ENCODE data around the gene FBXW11.

Gene FBXW11

GRCh38 chr5:171865471-171865870 lies 141.0 kb downstream of the FBXW11 start:
- no peak for DNase-seq (ENCODE audit: low spot score)

DNA sequence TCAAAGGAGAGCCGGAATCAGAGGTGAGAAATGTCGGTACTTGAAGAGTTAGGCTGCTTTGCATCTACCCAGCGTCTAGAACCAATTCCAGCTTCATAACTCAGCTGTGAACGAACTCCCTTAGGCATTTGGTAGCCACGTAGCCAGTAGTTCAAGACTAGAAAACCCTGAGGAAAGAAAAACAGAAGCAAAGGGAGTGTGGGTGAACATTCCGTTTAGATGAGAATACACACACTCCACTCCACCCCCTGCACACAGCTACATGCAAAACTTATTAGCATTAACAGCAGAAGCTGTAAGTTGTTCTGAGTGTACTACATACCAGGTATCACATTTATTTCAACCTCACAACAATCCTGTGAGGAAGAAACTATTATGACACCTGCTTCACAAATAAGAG lies 142.5 kb downstream of the FBXW11 start:
- DNase-seq (ENCODE audit: low spot score) = no peak

DNA sequence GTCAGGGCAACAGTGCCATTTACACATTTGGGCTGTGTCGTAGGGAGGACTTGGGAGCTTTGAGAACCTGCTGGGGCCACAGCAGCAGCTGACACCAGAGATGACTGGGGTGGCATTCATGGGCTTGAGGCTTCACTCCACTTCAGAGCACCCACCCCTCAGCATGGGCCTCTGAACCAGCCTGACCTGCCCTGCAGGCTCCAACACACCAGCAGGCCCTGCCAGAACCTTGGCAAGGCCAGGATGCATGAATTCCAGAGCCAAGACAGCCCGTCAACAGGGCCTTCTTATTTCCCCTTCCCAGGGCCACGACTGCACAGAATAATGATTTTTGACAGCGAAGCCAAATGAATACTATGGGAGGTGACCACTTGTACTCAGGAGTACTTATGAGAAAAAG lies 143.8 kb downstream of the FBXW11 start:
- no peak for DNase-seq (ENCODE audit: low spot score)

DNA sequence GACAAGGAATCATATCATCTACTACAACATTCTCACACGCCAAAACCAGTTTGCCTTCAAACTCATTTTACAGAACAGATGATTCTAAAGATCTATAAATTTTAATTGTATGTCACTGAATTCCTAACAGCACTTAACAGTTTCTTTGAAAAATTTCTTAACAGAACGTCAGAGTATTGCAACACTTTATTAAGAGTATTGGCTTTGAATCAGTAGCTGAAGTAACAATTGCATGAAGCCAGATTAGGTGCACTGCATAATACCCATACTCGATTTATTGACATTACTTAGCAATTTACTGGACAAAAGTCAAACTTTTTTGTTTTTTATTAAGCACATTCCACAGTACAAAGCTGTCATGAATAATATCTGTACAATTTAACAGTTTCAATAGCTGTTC lies 145.1 kb downstream of the FBXW11 start:
- no peak for DNase-seq (ENCODE audit: low spot score)

GRCh38 chr5:171858303-171858702 lies 148.1 kb downstream of the FBXW11 start:
- DNase-seq (ENCODE audit: low spot score) = peak; percentile 51

GRCh38 chr5:171857489-171857876 lies 149.0 kb downstream of the FBXW11 start:
- DNase-seq (ENCODE audit: low spot score) = no peak

- DNase-seq (ENCODE audit: low spot score) = no peak
Measured at GRCh38 chr5:171855798-171856763, 150.4 kb downstream of the FBXW11 start.

DNA sequence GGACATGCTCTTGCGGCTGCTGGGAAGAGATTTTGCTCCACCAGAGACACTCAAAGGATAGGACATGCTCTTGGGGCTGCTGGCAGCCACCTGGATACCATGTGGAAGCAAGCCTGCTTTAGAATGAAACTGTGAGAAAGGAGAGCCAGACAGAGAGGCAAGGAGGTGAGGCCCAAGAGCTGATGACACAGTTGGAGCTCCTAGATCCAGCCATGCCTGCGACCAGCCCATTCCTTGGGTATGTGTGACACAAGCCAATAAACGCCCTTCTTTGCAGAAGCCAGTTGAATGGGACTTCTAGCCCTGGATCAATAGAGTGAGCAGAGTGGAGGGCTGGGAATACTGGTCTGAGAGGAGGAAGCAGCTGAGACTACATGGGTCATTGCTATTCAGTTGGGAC lies 151.2 kb downstream of the FBXW11 start:
- DNase-seq (ENCODE audit: low spot score) = no peak

DNA sequence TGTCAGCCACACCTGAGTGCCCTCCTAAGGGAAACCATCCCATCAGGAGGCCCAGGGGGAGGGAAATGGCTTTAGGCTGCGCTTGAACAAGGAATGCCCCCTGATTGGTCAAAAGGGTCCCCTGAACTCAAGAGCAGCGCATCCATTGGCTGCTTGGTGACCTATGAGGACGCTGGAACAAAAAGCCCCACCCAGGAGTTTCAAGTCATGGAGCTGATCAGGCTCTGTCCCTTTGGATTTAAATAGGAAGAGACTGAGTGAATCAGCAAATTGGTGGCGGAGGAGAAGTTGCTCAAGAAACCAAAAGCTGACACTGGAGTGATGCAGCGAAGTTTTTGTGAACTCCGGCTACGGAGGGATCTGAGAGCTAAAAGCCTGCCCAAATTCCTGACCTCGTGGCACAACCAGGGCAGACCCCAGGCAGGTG lies 154.2 kb downstream of the FBXW11 start:
- DNase-seq (ENCODE audit: low spot score) = no peak

DNA sequence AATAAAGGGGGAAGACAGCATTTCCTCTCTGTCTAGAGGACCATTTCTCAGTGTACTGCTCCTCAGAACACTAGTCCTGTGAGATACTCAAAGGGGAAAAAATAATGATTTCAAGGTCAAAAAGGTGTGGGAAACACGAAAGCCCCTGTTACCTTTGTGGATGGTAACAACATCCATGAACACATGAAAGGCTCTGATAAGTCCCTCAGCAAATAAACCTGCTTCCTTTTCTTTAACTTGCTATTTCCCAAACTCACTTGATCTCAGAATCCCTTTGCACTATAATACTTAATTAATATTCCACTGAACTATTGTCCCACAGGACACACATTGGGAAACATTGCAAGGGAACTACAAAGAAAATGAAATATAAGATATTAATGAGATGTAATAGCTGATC lies 155.2 kb downstream of the FBXW11 start:
- no peak for DNase-seq (ENCODE audit: low spot score)

DNA sequence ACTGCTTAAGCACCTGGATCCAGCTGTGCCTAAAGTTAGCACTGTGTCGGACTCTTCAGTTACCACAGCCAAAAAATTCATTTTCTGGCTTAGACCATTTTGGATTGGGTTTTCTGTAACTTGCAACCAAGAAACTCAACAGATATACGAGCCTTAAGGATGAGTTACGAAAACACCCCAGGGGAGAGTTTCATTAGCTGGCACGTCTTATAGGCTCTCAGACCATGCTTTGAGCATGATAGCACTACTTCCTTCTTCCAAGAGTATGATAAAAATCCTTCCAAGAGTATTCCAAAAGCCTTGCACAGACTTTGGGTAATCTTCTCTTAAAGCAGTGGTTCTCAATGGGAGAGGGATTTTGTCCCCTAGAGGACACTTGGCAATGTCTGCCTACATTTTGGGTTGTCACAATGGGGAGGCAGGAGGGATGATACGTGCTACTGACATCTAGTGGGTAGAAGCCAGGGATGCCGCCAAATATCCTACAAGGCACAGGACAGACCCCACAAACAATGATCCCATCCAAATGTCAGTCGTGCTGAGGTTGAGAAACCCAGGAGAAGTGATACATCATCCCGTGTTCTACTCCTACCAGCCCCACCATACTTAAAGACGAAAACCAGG lies 156.0 kb downstream of the FBXW11 start:
- DNase-seq (ENCODE audit: low spot score) = peak; percentile 28

DNA sequence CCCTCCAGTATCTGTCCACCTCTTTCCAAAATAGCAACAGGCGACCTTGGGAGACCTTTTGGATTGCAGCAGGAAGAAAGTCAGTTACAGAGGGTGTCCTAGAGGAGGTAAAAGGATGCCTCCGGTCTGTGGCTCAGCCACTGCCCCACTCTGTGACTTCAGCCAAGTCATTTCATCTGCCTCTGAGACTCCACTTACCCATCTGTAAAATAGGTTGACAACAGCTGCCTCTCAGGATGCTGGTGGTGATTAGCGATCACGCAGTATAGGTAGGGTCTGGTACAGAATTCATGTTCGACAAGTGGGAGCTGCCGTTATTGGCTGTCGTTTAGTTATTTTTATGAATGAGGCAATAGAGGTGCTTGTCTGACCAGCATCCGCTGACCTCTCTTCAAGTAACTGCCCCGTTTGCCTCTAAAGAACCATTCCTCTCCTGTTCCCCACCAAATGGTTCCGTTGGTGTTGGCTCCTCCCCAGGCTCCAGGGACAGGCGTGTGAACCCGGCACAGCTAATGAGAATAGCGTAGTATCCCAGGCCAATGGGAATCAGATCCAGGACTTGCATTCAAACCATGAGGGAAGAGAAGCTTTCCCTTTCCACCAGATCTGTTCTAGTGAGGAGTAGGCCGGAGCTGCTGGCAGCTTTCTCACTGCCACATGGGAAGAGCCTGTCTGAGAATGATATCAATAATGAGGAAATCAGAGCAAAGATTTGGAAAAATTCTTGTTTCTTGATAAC lies 156.7 kb downstream of the FBXW11 start:
- no peak for DNase-seq (ENCODE audit: low spot score)

- DNase-seq (ENCODE audit: low spot score) = no peak
Measured at GRCh38 chr5:171848911-171849520, 157.4 kb downstream of the FBXW11 start.

GRCh38 chr5:171848486-171848885 lies 158.0 kb downstream of the FBXW11 start:
- no peak for DNase-seq (ENCODE audit: low spot score)

DNA sequence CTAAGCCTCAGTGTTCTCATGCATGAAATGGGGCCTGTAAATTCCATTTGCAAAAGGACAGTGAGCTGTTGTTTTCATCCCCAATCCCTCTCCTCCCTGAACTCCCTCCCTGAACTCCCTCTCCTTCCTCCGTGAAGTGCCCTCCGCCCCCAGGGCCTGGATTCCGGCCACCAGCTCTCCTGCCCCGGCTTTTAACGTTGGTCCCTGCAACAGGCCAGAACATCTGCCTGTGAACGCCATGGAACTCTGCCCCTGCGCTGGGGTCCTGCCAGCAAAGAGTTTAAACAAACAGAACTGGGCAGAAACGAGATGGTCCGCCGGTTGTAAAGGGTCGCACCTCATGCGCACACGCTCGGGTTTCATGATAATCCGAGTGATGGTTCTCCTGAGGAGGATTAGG lies 158.4 kb downstream of the FBXW11 start:
- no peak for DNase-seq (ENCODE audit: low spot score)

DNA sequence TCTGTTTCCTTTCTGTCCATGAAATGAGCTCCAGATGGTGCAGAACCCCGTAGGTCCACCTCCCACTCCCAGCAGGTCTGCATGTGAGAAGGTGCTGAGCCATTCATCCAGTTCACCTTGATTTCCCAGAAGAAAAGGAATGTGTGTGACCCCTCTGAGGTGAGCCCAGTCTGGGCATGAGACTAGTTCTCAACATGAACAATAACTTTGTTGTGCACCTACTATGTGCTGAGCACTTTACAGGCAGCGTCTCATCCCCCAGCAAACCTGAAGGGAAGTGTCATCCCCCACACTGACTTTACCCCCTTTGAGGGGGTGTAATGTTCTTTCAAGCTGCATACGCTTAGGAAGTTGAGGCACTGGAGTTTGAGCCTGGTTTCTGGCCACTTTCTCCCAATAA lies 159.4 kb downstream of the FBXW11 start:
- no peak for DNase-seq (ENCODE audit: low spot score)

- no peak for DNase-seq (ENCODE audit: low spot score)
Measured at GRCh38 chr5:171846323-171846722, 160.1 kb downstream of the FBXW11 start.

GRCh38 chr5:171845857-171846256 lies 160.6 kb downstream of the FBXW11 start:
- peak; percentile 29 for DNase-seq (ENCODE audit: low spot score)

DNA sequence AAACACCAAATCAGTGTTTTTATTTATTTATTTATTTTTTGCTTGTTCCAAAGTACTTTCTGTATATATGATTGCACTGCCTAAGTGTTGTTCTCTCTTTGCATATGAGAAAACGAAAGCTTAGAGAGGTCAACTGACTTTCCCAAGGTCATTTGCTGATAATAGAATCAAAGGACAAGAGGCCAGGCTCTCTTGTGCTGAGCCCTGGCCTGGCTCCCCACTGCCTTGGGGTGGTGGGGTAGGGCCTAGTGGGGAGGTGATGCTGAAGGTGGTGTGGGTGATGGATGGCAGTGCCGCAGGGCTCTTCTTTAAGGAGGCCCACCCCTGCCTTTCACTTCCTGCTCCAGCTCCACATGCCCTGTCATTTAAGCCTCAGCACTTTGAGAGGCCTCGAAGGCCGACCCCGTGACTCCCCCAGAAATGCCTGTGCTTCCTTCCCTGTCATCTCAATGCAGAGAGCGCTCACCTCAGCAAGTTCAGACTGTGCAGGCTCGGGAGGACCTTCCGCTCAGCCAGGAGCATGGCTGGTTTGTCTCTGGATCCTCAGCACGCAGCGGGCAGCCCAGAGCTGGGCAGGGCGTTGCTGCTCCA lies 161.3 kb downstream of the FBXW11 start:
- no peak for DNase-seq (ENCODE audit: low spot score)

DNA sequence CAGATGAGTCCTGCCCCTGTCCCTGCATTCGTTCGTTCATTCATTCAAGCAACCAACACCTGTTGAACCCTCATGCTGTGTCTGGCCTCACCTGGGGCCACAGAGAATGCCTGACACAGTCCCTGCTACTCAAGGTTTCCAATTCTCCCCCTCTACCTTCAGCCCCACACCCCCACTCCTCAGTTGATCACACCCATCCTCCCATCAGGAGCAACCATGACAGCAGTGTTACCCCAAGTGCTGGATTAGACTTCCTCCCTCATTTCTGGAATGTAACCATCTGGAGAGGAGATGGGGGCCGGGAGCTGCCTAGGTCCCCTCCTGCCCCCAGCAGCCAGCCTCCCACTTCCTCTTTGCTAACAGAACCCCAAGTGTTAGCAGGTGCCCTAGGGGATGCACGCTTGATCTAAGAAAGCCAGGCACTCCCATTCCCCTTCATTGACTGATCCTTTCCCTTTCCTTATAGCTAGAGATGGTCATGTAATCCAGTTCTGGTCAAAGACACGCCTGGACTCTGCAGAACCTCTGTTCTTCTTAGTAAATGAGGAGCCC lies 163.6 kb downstream of the FBXW11 start:
- no peak for DNase-seq (ENCODE audit: low spot score)

DNA sequence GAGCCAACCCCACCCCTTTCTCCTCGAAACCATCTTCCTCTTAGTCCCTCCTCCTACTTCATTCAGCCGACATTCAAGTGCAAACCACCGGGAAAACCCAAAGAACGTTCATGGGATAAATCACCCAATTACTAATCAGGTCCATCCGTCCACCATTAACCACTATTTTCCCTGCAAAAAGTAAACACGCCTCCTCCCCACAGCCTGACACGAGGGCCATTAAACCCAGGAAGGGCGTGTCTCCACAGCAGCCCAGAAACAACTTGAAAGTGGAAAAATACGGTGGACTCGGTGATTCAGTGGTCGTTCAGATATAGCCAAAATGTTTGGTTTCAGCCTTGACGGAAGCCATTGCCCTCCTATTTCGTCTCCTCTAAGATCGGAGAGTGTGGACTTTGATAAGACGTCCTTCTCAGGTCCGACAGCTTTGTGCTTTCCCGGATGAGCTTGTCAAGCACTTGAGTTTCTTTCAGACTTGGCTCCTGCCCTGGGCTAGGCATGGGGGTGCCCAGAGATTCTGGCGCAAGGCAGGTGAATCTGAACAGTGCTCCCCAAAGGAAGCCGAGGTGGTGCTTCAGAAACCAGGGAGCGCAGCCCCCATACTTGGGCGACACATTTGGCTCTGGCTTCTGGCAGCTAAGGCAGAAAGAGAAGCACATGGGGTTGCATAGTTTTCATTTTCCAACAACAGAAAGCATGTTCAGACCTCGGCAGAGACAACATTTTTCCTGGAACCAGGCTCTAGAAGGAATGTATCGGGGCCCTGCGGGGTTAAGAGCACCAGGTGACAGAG lies 164.3 kb downstream of the FBXW11 start:
- peak; percentile 36 for DNase-seq (ENCODE audit: low spot score)

Data from hematopoietic multipotent progenitor cell treated with erythropoietin and hydrocortisone succinate and interleukin-3 and kit ligand, for 15 days (in vitro differentiated cells).